Nucleus accumbens (tissue), 56 donors: ENCODE measurements around the gene COMT.
"Not testable (repeated sequence)": the region's sequence is repeated elsewhere in the genome, so short reads cannot be mapped to it uniquely, and the experiment has no call there.

Experiments used
- DNase-seq, 56 donors: peaks; one replicate each; lab custom pipeline; 2025; lab: John Stamatoyannopoulos, UW

The COMT gene

DNA sequence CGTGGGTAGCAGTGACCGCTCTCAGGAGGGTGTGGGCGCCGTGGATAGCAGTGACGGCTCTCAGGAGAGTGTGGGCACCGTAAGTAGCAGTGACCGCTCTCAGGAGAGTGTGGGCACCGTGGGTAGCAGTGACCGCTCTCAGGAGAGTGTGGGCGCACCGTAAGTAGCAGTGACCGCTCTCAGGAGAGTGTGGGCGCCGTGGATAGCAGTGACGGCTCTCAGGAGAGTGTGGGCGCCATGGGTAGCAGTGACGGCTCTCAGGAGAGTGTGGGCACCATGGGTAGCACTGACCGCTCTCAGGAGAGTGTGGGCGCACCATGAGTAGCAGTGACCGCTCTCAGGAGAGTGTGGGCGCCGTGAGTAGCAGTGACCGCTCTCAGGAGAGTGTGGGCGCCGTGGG is 34.7 kb upstream of the COMT start:
- DNase-seq: not testable (repeated sequence)

DNA sequence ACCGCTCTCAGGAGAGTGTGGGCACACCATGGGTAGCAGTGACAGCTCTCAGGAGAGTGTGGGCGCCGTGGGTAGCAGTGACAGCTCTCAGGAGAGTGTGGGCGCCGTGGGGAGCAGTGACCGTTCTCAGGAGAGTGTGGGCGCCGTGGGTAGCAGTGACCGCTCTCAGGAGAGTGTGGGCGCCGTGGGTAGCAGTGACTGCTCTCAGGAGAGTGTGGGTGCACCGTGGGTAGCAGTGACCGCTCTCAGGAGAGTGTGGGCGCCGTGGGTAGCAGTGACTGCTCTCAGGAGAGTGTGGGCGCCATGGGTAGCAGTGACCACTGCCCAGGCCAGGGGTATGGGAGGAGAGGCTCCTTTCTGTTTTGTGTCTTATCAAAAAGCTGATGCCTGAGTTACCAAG is 33.7 kb upstream of the COMT start:
- not testable (repeated sequence) for DNase-seq

DNA sequence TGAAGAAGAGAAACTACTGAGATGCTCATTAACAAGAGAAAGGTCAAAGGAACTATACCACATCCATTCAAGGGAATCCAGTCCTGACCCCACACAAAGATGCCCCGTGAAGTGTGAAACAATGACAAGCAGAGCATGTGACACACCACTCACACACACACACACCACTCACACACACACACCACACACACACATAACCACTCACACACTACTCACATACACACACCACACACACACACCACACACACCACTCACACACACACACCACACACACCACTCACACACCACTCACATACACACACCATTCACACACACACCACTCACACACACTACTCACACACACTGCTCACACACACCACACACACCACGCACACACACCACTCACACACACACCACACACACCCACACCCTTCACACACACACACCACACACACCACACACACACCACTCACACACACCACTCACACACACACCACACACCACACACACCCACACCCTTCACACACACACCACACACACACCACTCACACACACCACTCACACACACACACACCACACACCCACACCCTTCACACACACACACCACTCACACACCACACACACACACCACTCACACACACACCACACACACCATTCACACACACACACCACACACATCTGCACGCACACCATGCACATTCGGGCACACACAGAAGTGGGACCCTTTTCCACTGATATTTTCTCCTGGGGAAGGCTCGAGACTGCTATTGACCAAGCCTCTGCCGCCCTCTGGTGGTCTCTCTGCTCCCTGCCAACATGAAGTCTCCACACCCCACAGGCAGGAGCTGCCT is 32.0 kb upstream of the COMT start:
- DNase-seq: peak in 52 of 56 donors; percentile 9 to 90 (median 59)

- no peak for DNase-seq
Observed at GRCh38 chr22:19910180-19910744, 31.3 kb upstream of the COMT start.

GRCh38 chr22:19911540-19912270 is 29.9 kb upstream of the COMT start:
- DNase-seq: no peak

- no peak for DNase-seq
Observed at GRCh38 chr22:19912271-19912999, 29.1 kb upstream of the COMT start.

DNA sequence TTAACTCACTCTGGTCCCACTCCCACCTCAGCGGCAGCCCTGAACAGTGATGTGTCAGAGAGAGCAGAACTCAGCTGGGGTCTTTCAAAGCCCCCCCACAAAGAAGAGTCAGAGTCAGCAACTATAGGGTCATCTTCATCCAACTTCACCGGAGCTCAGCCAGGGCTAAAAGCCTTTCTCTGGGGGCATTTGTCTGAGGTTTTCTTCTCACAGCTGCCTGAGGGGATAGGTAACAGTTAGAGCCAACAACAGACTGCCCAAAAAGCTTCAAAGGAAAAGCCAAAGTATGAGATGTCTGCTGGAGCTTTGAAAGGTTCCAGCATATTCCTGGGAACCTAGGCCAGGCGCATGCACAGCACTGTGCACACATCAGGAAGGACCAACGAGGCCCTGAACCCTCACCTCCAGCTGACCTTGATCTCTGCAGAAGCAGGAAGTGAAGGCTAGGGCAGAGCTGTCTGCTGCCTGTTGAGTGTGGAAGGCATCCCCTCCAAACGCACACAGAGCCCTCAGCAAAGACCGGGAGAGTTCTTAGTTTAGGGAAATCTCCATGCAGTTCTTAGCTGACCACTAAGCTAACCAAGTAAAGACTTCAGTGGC is 28.1 kb upstream of the COMT start:
- DNase-seq: no peak

DNA sequence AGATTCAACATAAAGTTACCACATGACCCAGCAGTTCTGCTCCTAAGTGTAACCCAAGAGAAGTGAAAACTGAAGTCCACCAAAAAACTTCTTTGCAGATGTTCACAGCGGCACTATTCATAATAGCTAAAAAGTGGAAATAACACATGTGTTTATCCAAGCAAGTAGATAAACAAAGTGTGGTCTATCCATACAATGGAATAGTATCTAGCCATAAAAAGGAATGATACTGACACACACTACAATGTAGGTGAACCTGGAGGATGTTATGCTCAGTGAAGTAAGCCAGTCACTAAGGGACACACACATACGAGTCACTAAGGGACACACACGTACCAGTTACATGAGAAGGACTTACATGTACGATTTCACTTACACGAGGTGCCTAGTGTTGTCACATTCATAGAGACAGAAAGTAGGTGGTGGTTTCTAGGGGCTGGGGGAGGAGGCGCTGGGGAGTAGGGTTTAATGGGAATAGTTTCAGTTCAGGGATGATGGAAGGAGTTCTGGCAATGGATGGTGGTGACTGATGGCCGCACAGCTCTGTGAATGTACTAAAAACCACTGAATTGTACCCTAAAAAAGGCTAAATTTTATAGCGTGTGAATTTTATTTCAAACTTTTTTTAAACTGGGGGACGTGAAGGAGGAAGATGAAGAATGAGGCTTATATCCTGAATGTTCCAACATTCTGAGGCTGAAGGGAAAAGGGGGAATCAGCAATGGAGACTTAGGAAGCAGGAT is 27.2 kb upstream of the COMT start:
- no peak for DNase-seq

DNA sequence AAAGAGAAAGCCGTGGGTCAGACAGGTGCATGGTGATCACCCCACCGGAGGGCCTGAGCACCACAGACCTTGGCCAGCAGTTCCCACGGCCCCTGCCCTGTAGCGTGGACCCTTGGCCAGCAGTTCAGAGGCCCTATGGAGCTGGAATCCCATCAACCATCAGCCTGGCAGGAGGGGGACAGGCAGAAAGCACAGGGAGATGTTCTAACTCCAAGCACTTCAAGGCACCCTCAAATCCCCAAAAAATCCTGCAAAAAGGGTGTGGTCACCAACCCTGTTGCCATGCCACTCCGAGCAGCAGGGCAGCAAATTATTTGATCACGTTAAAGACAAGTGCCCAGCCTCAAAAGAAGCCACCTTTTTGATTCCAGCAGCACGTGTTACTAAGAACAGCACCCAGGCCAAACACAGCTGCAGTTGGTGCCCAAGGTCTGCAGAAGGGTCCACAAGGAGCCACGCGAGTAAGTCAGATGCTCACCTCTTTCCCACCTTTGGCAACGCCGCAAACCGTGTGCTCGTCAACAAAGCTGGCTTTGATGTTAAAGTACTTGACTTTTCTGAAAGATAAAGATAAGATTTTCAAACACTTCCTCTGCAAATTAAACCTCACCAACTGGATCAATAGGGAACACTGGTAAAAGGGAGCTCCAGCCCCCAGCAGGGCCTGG is 26.2 kb upstream of the COMT start:
- DNase-seq: no peak

DNA sequence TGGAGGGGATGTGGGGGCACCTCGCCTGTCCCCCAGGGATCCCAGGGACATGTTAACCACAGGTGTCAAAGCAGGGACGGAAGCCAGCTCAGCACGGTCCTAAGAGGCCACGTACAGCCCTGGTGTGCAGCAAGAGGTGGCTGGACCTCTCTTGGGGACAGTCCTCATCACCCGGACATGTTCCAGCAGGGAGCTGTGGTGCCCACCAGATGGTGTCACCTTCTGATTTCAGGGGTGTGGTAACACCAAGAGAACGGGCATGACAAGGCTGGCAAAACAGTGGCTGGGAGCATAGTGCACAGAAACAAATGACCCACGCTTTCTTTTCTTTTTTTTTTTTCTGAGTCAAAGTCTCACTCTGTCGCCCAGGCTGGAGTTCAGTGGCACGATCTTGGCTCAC is 25.6 kb upstream of the COMT start:
- DNase-seq: no peak

- no peak for DNase-seq
Observed at GRCh38 chr22:19916941-19917340, 24.6 kb upstream of the COMT start.

DNA sequence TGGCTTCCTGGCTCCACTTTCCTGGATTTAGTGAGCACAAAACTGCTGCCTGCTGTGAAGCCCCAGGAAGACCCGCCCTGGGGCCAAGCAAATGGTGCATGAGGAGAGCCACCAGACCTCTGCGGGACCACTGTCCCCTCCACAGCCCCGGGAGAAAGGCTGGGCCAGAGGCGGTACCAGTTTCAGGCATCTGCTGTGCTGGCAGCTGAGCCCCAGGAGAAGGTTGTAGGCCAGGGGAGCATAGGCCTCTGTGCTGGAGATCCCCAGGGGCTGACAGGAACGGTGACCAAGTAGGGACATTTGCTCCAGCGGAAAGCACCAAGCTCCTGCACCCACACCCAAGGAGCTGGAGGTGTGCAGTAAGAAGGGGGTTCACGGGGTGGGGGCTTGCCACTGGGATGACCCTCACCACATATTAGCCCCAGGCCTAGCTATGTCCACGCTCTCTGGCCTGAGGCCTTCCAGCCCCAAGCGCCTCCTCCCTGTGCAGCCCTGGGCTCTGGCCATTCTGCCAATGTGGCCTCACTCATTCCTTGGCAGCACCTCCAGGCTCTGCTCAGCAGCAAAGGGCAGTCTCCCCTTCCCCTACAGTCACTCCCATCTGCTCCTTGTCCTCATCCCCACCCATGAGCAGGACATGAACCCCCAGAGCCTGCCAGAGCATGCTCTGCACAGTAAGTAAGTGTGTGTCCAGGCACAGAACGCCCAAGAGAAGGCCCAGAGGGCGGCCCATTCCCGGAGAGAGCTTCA is 24.0 kb upstream of the COMT start:
- DNase-seq: no peak

DNA sequence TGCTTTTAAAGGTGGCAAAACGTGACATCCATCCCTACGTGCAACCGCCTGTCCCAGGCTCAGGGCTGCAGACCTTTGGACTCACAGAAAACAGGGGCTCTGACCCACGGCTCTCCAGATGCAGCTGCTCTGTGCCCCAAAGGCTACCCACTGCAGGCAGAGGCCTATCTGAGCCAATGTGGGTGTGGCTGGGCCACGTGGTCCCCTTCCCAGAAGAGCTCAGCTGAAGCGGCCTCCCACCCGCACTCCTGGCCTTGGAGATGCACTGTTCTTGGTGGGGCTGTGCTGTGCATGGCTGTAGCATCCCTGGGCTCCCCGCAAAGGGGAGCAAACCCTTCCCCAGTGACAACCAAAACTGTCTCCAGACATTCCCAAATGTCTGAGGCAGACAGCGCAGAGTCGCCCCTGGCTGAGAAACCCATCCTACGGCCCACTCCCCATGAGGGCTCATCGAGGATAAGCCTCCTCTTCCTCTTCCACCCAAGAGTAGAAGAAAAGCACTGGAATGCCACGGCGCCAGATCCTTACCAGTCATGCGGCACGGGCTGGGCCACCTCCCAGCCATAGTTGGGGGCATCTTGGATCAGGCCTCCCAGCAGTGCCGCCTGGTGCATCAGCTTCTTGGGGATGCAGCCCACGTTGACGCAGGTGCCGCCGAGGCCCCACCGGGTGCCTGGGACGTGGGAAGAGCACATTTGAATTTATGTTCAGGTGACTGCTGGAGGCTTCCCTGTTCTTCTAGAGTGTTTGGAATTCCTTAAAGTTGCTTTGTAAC is 23.1 kb upstream of the COMT start:
- no peak for DNase-seq

DNA sequence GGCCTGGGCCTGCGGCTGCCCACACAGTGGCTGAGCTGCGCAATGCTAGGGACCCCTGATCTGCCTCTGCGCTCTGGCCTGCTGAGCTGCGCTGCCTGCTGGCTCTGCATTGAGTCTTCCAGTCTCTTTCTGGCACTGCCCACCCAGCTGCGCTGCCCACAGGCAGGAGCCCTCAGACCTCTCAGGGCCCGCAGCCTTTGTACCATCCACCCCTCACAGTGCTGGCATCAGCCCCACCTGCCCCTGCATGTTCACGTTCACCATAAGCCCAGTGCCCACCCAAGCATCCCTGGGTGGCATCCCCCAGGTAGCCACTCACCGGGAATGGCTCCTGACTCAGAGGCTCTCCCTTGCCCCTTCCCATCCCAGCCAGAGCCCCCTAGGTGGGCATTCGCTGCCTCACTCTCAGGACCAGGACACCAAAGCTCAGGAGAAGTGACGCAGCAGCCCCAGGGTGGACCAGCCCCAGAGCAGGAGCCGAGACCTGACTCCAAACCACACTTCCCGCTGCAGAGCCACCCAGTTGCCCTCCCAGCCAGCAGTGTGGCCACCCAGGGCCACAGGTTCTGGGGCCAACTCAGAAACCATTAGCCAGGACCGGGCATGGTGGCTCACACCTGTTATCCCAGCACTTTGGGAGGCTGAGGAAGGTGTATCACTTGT is 21.7 kb upstream of the COMT start:
- no peak for DNase-seq

DNA sequence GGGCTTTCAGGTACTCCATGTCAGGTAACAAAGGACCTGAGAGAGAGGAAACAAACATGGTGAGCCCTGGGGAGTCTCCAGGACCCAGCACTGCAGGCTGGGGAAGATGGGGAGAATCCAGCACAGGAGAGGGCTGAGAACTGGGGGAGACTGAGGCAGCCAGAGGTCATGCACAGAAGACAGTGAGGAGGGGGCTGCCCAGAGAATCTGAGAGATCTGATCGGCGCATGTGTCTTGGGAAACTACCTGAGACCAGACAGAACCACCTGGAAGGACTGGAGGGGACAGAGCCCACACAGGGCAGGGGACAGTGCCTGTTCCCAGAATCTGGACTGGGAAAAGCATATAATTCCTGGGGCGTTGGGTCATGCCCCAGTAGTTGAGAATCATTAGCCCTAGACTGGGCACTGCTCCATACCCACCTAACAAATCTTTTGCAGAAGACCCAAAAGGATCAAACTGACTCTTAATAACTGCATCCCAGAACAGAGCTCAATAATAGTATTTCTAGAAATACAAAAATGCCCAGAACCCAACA is 20.0 kb upstream of the COMT start:
- no peak for DNase-seq

- DNase-seq: no peak
Observed at GRCh38 chr22:19923914-19924513, 17.6 kb upstream of the COMT start.

DNA sequence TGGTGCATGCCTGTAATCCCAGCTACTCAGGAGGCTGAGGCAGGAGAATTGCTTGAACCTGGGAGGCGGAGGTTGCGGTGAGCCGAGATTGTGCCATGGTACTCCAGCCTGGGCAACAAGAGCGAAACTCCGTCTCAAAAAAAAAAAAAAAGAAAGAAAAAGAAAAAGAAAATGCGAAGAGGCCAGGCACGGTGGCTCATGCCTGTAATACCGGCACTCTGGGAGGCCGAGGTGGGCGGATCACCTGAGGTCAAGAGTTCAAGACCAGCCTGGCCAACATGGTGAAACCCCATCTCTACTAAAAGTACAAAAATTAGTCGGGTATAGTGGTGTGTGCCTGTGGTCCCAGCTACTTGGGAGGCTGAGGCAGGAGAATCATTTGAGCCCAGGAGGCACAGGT is 15.5 kb upstream of the COMT start:
- DNase-seq: not testable (repeated sequence)
